Loucy (cell line): ENCODE measurements around the gene KCND2.

Experiments
- EZH2phosphoT487 ChIP-seq: fragments of 200-600 bp; IDR thresholded peaks from 2 replicates; pipeline ENCODE4 v1.6.1; 2018; ENCODE audit warnings: antibody characterized with exemption, mild to moderate bottlenecking, moderate library complexity, borderline replicate concordance
- TF ChIP-seq, protein P1 (sequence below): fragments of 200-600 bp; sonication (generic); conservative IDR thresholded peaks from 2 replicates; pipeline ENCODE4 v1.5.1; 2014; ENCODE audit warnings: mild to moderate bottlenecking, antibody characterized with exemption, low read length

GRCh38 chr7:120654241-120654640 lies 381.3 kb downstream of the KCND2 start:
- TF ChIP-seq, protein P1, sequence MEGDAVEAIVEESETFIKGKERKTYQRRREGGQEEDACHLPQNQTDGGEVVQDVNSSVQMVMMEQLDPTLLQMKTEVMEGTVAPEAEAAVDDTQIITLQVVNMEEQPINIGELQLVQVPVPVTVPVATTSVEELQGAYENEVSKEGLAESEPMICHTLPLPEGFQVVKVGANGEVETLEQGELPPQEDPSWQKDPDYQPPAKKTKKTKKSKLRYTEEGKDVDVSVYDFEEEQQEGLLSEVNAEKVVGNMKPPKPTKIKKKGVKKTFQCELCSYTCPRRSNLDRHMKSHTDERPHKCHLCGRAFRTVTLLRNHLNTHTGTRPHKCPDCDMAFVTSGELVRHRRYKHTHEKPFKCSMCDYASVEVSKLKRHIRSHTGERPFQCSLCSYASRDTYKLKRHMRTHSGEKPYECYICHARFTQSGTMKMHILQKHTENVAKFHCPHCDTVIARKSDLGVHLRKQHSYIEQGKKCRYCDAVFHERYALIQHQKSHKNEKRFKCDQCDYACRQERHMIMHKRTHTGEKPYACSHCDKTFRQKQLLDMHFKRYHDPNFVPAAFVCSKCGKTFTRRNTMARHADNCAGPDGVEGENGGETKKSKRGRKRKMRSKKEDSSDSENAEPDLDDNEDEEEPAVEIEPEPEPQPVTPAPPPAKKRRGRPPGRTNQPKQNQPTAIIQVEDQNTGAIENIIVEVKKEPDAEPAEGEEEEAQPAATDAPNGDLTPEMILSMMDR = no peak
- TF ChIP-seq EZH2phosphoT487 = no peak
